RWPE1 (cell line): ENCODE results near the gene EI24.

Experiments used
- CTCF ChIA-PET: fragments of 350-600 bp; sonication (Branson Sonifier 250); formaldehyde crosslinking; extraction: SDS; loops from one replicate; lab custom pipeline; 2021; lab: Yijun Ruan, JAX
- POLR2A ChIA-PET: fragments of 400-600 bp; formaldehyde crosslinking; extraction: SDS; loops from one replicate; lab custom pipeline; 2020; ENCODE audit warnings: antibody characterized with exemption; ENCODE audit not compliant: low non-redundant PET; lab: Yijun Ruan, JAX
- DNase-seq: peaks from one replicate; pipeline ENCODE4 v3.0.0; 2012; ENCODE audit warnings: low spot score
- H3K27ac ChIP-seq: fragments of 450-650 bp; 2 replicates; pipeline ENCODE4 v1.5.1; 2017
- CTCF ChIP-seq: fragments of 450-650 bp; conservative IDR thresholded peaks from 2 replicates; pipeline ENCODE4 v1.5.1; 2017; ENCODE audit warnings: low read depth, mild to moderate bottlenecking

Gene EI24

GRCh38 chr11:125586623-125587022, 17.3 kb downstream of the EI24 start:
- ChIA-PET POLR2A (no interaction called here), CTCF (interaction anchor here (0.6 kb wide), 1 partner anchor 23 kb away, joined by 3 read pairs; no protein-coding TSS in a partner anchor)
- no peak for TF ChIP-seq CTCF

GRCh38 chr11:125587480-125587879, 18.2 kb downstream of the EI24 start:
- POLR2A ChIA-PET = no interaction called here
- CTCF ChIA-PET = no interaction called here

More at GRCh38 chr11:125586623-125587022, 17.3 kb downstream of the EI24 start:
- H3K27ac ChIP-seq = no peak overlapping the region
- DNase-seq = no peak

GRCh38 chr11:125588505-125588904, 19.2 kb downstream of the EI24 start:
- CTCF ChIA-PET = no interaction called here

More at GRCh38 chr11:125587480-125587879, 18.2 kb downstream of the EI24 start:
- no peak for TF ChIP-seq CTCF
- no peak overlapping the region for H3K27ac ChIP-seq
- DNase-seq = no peak

GRCh38 chr11:125591649-125592304, 22.5 kb downstream of the EI24 start:
- no peak for TF ChIP-seq CTCF
- peak; percentile 34 for DNase-seq
- POLR2A ChIA-PET = interaction anchor here (0.7 kb wide), 1 partner anchor 539 kb away, joined by 3 read pairs; no protein-coding TSS in a partner anchor
- CTCF ChIA-PET = interaction anchor here (0.6 to 2.0 kb wide), 3 partner anchors 9 to 685 kb away, joined by 3 to 9 read pairs (median 5); partner anchors contain the start of gene EI24
- peak overlapping the region; percentile 92 for H3K27ac ChIP-seq

More at GRCh38 chr11:125588505-125588904, 19.2 kb downstream of the EI24 start:
- H3K27ac ChIP-seq = no peak overlapping the region
- peak; percentile 13 for DNase-seq
- TF ChIP-seq CTCF = no peak
- POLR2A ChIA-PET = no interaction called here

GRCh38 chr11:125592305-125593113, 23.2 kb downstream of the EI24 start, which contains the start of gene STT3A:
Gene STT3A (plus strand): TSS chr11:125592852. CDS start chr11:125595916, 3,064 bp downstream.
- ChIA-PET POLR2A (no interaction called here), CTCF (interaction anchor here (0.6 to 2.0 kb wide), 3 partner anchors 23 to 684 kb away, joined by 5 to 9 read pairs (median 8); partner anchors contain the start of gene EI24)
- peak within 1 kb of the TSS; percentile 92 for H3K27ac ChIP-seq
- peak; percentile 97 for DNase-seq
- TF ChIP-seq CTCF = no peak
